Cardiac fibroblast (primary cell): ENCODE measurements around the gene DDB1.
A peak's percentile ranks its signal among the peaks of the same experiment; 100 is the strongest.

ENCODE experiments used
- DNase-seq, 2 donors: peaks; one replicate each; pipeline versions ENCODE4 v3.0.0 to v3.0.0-alpha.2; 2010; ENCODE audit warnings: low read depth in 2 of 2
- H3K4me3 ChIP-seq, 2 donors: replicated peaks in 1 of 2; 1 replicate in 1 of 2; 2 replicates in 1 of 2; pipeline ENCODE4 v1.5.1; 2011; ENCODE audit warnings: low read depth in 2 of 2, low read length in 2 of 2, mild to moderate bottlenecking in 2 of 2, moderate library complexity in 1 of 2
- CTCF ChIP-seq: IDR thresholded peaks from one replicate; pipeline ENCODE4 v1.5.1; 2011; ENCODE audit warnings: low read depth, mild to moderate bottlenecking, low read length, inconsistent platforms

Gene DDB1

GRCh38 chr11:61332797-61333549 is at the start of gene DDB1, which contains the start of gene TKFC:
DDB1 (minus strand) TSS chr11:61333105; CDS start chr11:61332968, 137 bp downstream.
TKFC (plus strand) TSS chr11:61333228; CDS start chr11:61334729, 1,501 bp downstream.
- peak within 1 kb of the TSS; percentile 92 to 94 for H3K4me3 ChIP-seq
- no peak for TF ChIP-seq CTCF
- peak; percentile 91 to 92 for DNase-seq

- no peak for TF ChIP-seq CTCF
- no peak for DNase-seq
- H3K4me3 ChIP-seq, result no peak overlapping the region
These were observed 48.0 kb upstream of the DDB1 start for GRCh38 chr11:61380884-61381283.

- peak; percentile 97 to 99 for DNase-seq
- no peak overlapping the region for H3K4me3 ChIP-seq
- no peak for TF ChIP-seq CTCF
These were observed 45.9 kb upstream of the DDB1 start for GRCh38 chr11:61378713-61379313.

DNA sequence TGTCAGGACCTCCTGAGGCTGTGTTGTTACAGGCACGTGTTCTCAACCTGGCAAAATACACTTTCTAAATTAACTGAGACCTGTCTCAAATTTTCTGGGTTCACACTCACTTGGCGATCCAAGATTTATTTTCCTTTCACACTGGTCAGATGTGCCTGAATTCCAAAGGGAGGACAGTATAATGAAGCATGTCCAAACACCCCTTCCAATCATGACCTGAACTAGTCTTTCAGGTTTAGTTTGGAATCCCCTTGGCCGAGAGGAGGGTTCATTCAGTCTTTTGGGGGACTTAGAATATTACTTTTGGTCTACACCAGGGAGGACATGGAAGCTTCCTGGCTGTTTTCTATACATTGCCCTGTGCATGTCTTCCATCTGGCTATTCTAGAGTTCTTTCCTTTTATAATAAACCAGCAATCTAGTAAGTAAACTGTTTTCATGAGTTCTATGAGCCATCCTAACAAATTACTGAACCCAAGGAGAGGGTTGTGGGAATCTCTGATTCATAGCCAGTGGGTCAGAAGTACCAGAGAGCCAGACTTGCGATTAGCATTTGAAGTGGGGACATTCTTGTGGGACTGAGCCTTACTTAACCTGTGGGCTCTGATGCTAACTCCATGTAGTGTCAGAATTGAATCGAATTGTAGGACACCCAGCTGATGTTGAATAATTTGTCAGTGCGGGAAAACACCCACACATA is 44.7 kb upstream of the DDB1 start:
- H3K4me3 ChIP-seq, result no peak overlapping the region
- DNase-seq, result peak in 1 of 2 donors; percentile 62
- TF ChIP-seq CTCF, result no peak

GRCh38 chr11:61375761-61376108 is 42.8 kb upstream of the DDB1 start:
- peak in 1 of 2 donors; percentile 35 for DNase-seq
- no peak for TF ChIP-seq CTCF
- H3K4me3 ChIP-seq, result no peak overlapping the region

GRCh38 chr11:61372659-61373420 is 39.9 kb upstream of the DDB1 start:
- DNase-seq, result no peak
- TF ChIP-seq CTCF, result no peak
- no peak overlapping the region for H3K4me3 ChIP-seq
